SKM-1 treated with dmso at 0.1 percent for 144 hours (cell line): ENCODE measurements around the gene PWWP2B.

Experiments used
- DNase-seq: peaks from one replicate; lab custom pipeline; 2025; ENCODE audit not compliant: unreplicated experiment; lab: John Stamatoyannopoulos, UW

PWWP2B gene

DNA sequence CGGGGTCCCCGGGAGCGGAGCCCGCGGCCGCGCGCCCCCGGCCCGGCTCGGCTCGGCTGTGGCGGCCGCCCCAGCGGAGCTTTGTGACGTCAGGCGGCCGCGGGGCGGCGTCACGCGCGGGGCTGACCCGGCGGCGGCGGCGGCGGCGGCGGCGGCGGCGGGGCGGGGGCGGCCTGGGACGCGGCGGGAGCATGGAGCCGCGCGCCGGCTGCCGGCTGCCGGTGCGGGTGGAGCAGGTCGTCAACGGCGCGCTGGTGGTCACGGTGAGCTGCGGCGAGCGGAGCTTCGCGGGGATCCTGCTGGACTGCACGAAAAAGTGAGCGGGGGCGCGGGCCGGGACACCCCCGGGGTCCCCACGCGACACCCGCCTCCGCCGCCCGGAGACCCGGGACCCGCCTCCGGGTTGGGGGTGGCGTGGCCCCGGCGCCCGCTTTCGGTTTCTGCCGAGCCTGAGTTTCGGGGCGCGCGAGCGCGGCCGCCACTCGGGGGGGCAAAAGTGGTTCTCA lies at the start of gene PWWP2B:
PWWP2B (plus strand) TSS at position 165 of the 506 bp plus-strand sequence; CDS start at position 192, 27 bp downstream.
- DNase-seq, result no peak

- no peak for DNase-seq
Measured at GRCh38 chr10:132347211-132347930, 49.6 kb upstream of the PWWP2B start.

GRCh38 chr10:132347931-132348267 lies 49.1 kb upstream of the PWWP2B start:
- no peak for DNase-seq

GRCh38 chr10:132349766-132350165 lies 47.2 kb upstream of the PWWP2B start:
- DNase-seq, result no peak

DNA sequence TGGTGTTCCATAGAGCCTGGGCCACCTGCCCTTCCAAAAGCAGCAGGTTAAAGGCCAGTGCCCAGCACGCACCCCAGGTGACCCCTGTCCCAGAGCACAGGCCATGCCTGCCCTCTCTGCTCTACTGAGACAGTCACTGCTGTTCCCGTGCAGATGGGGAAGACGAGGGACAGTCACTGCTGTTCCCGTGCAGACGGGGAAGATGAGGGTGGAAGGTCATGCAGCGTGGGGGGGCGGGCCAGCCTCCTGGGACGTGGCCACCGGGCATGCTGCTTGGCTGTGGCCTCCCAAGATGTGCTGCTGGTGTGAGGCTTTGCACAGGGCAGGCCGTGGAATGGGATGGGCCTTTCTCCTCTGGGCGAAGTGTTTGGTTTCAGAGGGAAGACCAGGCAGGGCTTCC lies 46.6 kb upstream of the PWWP2B start:
- no peak for DNase-seq

DNA sequence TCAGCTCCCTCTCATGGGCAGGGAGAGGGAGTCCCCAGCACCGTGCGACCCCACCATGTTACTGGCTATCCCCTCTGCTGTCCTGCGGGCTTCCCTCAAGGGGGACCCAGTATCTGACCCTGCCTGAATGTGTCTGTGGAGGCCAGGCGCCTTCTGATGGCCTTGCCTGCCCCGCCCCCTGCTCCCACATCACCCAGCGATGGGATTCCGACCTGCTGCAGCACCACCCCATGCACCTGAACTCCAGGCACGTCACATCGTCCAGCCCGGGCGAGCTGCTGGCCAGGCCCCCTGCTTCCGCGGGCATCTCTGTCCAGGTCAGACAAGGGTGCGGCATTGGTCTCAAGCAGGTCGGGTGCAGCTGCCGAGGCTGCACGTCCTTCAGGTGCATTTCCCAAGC lies 46.1 kb upstream of the PWWP2B start:
- no peak for DNase-seq

- no peak for DNase-seq
Measured at GRCh38 chr10:132351611-132352010, 45.4 kb upstream of the PWWP2B start.

DNA sequence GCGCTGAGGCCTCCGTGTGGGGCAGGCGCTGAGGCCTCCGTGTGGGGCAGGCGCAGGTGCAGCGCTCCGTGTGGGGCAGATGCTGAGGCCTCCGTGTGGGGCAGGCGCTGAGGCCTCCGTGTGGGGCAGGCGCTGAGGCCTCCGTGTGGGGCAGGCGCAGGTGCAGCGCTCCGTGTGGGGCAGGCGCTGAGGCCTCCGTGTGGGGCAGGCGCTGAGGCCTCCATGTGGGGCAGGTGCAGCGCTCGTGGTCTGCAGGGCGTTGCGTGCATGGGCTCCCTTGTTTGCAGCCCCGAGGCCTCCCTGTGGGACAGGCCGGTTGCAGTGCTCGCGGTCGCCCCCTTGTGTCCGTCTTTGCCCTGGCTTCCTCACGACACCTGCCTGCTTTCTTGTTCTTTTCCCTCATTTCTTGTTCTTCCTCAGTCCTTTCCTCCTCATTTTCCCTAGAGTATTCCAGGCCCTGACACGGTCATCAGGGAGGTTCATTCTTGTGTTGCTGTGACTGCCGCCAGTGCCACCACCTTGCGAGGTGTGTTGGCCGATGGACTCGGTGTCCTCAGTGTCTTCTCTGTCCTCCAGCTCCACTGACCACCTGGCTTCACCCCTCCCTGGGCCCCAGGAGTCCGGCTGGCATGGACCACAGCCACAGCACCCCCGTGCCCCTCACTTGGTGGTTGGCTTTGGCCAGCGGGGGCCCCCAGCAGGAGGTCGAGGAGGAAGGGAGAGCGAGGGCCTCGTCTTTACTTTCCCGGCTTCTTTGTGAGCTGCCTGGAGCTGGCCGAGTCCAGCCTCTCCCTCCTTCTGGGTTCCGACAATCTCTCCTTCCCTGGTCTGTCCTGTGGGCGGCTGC lies 44.3 kb upstream of the PWWP2B start:
- DNase-seq, result peak; percentile 50

- no peak for DNase-seq
Measured at GRCh38 chr10:132353456-132354355, 43.3 kb upstream of the PWWP2B start.

- no peak for DNase-seq
Measured at GRCh38 chr10:132354356-132355094, 42.5 kb upstream of the PWWP2B start.

GRCh38 chr10:132355297-132355696 lies 41.7 kb upstream of the PWWP2B start:
- no peak for DNase-seq

GRCh38 chr10:132355754-132356153 lies 41.2 kb upstream of the PWWP2B start:
- DNase-seq, result no peak

GRCh38 chr10:132356621-132357195 lies 40.3 kb upstream of the PWWP2B start:
- DNase-seq, result no peak

GRCh38 chr10:132357286-132358058 lies 39.5 kb upstream of the PWWP2B start:
- no peak for DNase-seq

DNA sequence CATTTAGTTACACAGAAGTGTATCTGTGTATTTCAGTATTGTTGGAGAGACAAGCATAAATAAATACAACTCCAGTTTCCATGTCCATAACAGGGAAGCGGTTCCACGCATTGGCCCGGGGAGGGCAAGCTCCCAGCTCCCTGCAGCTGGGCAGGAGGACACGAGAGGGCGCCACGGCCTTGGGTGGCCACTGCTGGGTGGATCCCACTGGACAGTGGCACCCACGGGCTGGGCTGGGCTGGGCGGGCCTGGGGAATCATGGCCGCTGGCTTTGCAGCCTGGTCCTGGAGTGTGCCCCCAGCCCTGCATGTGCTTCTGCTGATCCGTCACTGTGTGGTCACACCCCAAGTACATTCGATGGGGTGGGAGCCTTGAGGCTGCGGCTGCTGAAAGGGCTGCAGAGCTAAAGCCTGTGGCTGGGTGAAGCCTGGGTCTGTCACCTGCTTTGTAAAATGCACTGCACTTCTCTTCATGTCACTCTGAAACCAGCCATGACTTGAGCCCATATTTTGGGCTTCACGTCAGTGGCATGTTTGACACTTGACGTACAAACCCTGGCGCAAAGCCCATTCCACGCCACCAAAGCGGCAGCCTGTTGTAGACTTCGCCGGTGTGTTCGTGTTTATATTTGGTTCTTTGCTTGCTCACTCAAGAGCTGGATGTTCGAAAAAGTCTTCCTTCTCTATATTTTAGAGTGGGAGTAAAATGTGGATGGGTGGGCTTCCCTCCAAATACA lies 37.5 kb upstream of the PWWP2B start:
- peak; percentile 2 for DNase-seq

GRCh38 chr10:132360766-132361447 lies 36.1 kb upstream of the PWWP2B start:
- DNase-seq, result peak; percentile 54

DNA sequence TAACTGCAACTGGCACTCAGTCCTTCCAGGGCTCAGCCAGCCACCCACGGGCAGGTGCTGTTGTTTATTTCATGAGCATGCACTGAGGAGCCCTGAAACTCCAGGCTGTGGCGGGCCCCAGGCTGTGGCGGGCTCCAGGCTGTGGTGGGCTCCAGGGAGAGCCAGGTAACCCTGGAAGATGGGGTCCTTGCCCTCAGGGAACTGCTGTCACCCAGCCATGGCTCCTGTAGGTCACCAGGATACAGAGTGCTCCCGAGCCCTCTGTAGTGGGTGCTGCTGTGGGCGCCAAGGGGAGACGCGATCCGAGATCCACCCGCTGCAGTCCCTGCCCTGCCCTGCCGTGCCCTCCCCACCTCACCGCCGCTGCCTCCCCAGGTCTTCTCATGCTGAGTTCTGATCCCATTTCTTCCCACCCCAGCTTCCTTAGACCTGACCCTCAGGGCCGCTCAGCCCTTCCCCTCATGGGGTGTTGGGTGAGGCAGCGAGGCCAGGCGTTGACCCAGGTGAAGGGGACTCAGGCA lies 35.4 kb upstream of the PWWP2B start:
- no peak for DNase-seq

DNA sequence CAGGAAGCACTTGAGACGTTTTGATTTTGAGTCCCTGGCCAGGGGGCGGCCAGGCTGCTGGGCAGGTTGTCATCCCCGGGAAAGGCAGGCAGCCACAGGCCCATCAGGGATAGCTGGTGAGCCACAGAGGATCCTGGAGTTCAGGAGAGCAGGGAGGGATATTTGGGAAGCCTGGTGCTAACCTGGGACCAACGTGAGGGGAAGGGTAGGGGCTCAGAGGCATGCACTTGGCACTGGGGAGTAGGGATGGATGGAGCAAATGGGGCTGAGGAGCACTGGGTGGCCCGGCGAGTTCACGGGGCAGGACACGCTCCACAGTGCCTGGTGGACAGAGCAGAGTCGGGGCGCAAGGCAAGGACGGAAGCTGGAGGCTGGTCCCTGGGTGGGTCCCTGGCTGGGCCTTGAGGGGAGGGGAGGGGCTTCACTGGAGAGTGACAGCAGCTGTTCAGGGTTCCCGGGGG lies 34.8 kb upstream of the PWWP2B start:
- DNase-seq, result no peak
